ENCODE measurements around the gene CLIC5. TPM values are rescaled to one million over a fixed set of nuclear protein-coding genes. Genes with fewer than 3 reads are reported as not detected.

Gene CLIC5
- total and polyA plus RNA-seq, 11 donors, result 63.0 to 381 (median 244) TPM

GRCh38 chr6:45835721-45836437, 179.8 kb downstream of the CLIC5 start:
- Histone ChIP-seq H3K9me3 (no peaks in the 10 kb centered on the region), H3K4me1 (peaks cover 0 to 17% (median 0%) of the 10 kb centered on the region in 12 donors), H3K27me3 (no peaks in the 10 kb centered on the region), H3K4me3 (no peak overlapping the region), H3K27ac (no peak overlapping the region), H3K36me3 (no peaks in the 10 kb centered on the region)
- ATAC-seq, result peak in 2 of 4 donors; percentile 44 to 55
- DNase-seq, result no peak
- no peak for TF ChIP-seq CTCF (IDR thresholded peaks at IDR 0.05)
- TF ChIP-seq POLR2A (IDR thresholded peaks at IDR 0.05), result no peak
- intact Hi-C loops (cut with DNase I), result no loop called here
- WGBS, 4 donors, result 66 to 74% (median 70%) methylated on average over 4 of the region's 4 CpGs

GRCh38 chr6:45832063-45832462, 183.6 kb downstream of the CLIC5 start:
- WGBS, 4 donors, result 91 to 92% (median 92%) methylated on average over 5 of the region's 5 CpGs
- no peaks in the 10 kb centered on the region for H3K36me3 ChIP-seq
- H3K27ac ChIP-seq, result no peak overlapping the region
- H3K4me1 ChIP-seq, result peaks cover 0 to 17% (median 0%) of the 10 kb centered on the region in 12 donors
- no peak overlapping the region for H3K4me3 ChIP-seq
- intact Hi-C loops (cut with DNase I), result no loop called here
- no peaks in the 10 kb centered on the region for H3K27me3 ChIP-seq
- no peak for TF ChIP-seq POLR2A (IDR thresholded peaks at IDR 0.05)
- no peak for TF ChIP-seq CTCF (IDR thresholded peaks at IDR 0.05)
- peaks cover 0 to 5% (median 0%) of the 10 kb centered on the region in 12 donors for H3K9me3 ChIP-seq
- DNase-seq (no peak), ATAC-seq (no peak)

Other genes starting within 250 kb of the CLIC5 start
- 10 to 100 TPM; 17.6 to 29.2 (median 20.6) TPM for gene ENPP4, start 114.1 kb upstream of the CLIC5 start, total RNA-seq
- 10 to 100 TPM in 1 of 2 donors, 1 to 10 TPM in 1; 8.0 to 39.6 TPM for gene ENPP4, start 114.1 kb upstream of the CLIC5 start, polyA plus RNA-seq
- gene ENPP5, start 155.1 kb upstream of the CLIC5 start, total RNA-seq, result 1 to 10 TPM; 2.7 to 8.8 (median 4.5) TPM
- 1 to 10 TPM; 1.7 to 5.9 TPM for gene ENPP5, start 155.1 kb upstream of the CLIC5 start, polyA plus RNA-seq